Measurements from ENCODE around the gene SEMA4C. TPM values are rescaled to one million over a fixed set of nuclear protein-coding genes. Genes with fewer than 3 reads are reported as not detected.

The SEMA4C gene
- total RNA-seq, 1 donor from 2014 or later, result 32.0 TPM

Other genes with a start within 250 kb of the SEMA4C start
- 45.8 and 48.3 TPM in 2 replicates for gene KANSL3, start 231.8 kb downstream of the SEMA4C start, total RNA-seq
- gene FER1L5, start 227.3 kb downstream of the SEMA4C start, total RNA-seq, result not detected in 2 replicates
- gene LMAN2L, start 130.0 kb downstream of the SEMA4C start, total RNA-seq, result 6.0 and 7.0 TPM in 2 replicates
- 10.1 and 11.3 TPM in 2 replicates for gene CNNM4, start 109.2 kb downstream of the SEMA4C start, total RNA-seq
- gene CNNM3, start 53.8 kb downstream of the SEMA4C start, total RNA-seq, result 28.7 and 30.4 TPM in 2 replicates
- 7.0 and 9.1 TPM in 2 replicates for gene ANKRD23, start 26.1 kb downstream of the SEMA4C start, total RNA-seq
- 39.2 and 40.0 TPM in 2 replicates for gene ANKRD39, start 12.1 kb downstream of the SEMA4C start, total RNA-seq
- gene FAM178B, start 116.5 kb upstream of the SEMA4C start, total RNA-seq, result not detected in 2 replicates
- 27.1 and 29.0 TPM in 2 replicates for gene FAHD2B, start 224.8 kb upstream of the SEMA4C start, total RNA-seq
- gene ANKRD36, start 243.1 kb upstream of the SEMA4C start, total RNA-seq, result 44.0 and 47.5 TPM in 2 replicates